Body of pancreas (tissue), 4 donors: ENCODE results near the gene TMEM109.

Source experiments
- POLR2A ChIP-seq, 3 donors: fragments of 450-650 bp; IDR thresholded peaks; one replicate each; pipeline ENCODE4 v1.6.1; 2016; ENCODE audit warnings: antibody characterized with exemption in 3 of 3, mild to moderate bottlenecking in 2 of 3
- TF ChIP-seq, protein P1 (sequence below), 7 experiments: fragments of 450-650 bp in 4 of 7; fragments of 200-600 bp in 3 of 7; sonication (generic) in 3 of 7; IDR thresholded peaks; one replicate each; pipeline ENCODE4 v1.5.1; 2016 to 2019; ENCODE audit warnings: antibody characterized with exemption in 7 of 7

DNA sequence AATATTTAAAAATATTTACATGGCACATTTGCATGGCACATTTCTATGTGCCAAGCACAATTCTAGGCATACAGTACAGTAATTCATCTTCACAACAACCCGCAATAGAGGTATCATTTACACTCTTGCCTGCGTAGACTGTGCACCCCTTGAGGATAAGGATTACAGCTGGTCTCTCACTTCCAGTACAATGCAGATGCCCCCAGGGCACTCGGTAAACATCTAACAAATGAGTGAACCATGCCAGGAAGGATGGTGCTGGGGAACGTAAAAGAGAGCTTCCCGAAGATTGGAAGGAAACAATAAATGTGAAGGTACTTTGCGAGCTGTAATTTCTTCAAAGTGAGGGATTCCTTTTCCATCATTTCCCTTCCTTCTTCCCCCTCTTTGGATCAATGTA lies 8.9 kb upstream of the TMEM109 start:
- TF ChIP-seq, protein P1, sequence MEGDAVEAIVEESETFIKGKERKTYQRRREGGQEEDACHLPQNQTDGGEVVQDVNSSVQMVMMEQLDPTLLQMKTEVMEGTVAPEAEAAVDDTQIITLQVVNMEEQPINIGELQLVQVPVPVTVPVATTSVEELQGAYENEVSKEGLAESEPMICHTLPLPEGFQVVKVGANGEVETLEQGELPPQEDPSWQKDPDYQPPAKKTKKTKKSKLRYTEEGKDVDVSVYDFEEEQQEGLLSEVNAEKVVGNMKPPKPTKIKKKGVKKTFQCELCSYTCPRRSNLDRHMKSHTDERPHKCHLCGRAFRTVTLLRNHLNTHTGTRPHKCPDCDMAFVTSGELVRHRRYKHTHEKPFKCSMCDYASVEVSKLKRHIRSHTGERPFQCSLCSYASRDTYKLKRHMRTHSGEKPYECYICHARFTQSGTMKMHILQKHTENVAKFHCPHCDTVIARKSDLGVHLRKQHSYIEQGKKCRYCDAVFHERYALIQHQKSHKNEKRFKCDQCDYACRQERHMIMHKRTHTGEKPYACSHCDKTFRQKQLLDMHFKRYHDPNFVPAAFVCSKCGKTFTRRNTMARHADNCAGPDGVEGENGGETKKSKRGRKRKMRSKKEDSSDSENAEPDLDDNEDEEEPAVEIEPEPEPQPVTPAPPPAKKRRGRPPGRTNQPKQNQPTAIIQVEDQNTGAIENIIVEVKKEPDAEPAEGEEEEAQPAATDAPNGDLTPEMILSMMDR (IDR thresholded peaks at IDR 0.05) = no peak
- TF ChIP-seq POLR2A (IDR thresholded peaks at IDR 0.05) = no peak
